SK-MEL-5 (cell line): ENCODE measurements around the gene DENND1A. TPM values are rescaled to one million over a fixed set of nuclear protein-coding genes. Genes with fewer than 3 reads are reported as not detected.

ENCODE experiments used
- DNase-seq: peaks from one replicate; pipeline ENCODE4 v3.0.0-alpha.2; 2016; ENCODE audit warnings: low read depth, low spot score
- in situ Hi-C: cut with HindIII; loops from 2 replicates; pipeline ENCODE4 v1.10.0; 2016; ENCODE audit warnings: low sequenced_read_pairs, high pct_unique_total_duplicates, low pct_unique_long_range_greater_than_20kb
- total RNA-seq: library from RNA; depleted of rRNA; stranded (reverse); fragments of >200 nt; shearing (Covaris generic); gene quantifications from 2 replicates; pipeline ENCODE4 v1.2.3, GENCODE V29; 2014

Gene DENND1A
- total RNA-seq, 1 experiment from 2014 or later, result 30.4 TPM

GRCh38 chr9:123663529-123663928, 266.4 kb downstream of the DENND1A start:
- in situ Hi-C loops, result no loop called here

GRCh38 chr9:123662057-123662776, 267.7 kb downstream of the DENND1A start:
- DNase-seq, result no peak
- in situ Hi-C loops, result no loop called here

More at GRCh38 chr9:123663529-123663928, 266.4 kb downstream of the DENND1A start:
- no peak for DNase-seq

GRCh38 chr9:123660691-123661466, 269.0 kb downstream of the DENND1A start:
- in situ Hi-C loops, result no loop called here
- DNase-seq, result no peak

DNA sequence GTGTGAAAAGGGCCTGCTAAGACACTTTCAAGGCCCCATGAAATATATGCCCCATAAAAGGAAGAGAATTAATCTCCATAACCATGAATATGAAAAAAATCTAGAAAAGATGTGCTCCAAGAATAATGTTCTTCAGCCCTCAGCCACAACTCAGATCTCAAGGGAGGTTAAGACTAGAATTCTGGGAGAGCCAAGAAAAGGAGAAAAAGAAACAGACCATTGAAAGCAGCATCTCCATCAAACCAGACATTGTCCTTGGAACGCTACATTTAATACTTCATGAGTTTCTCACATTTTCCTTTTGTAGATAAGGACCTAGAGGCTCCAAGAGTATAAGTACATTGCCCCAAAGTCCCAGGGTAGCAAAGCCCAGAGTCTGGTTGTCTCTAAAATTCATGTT, 270.6 kb downstream of the DENND1A start:
- in situ Hi-C loops, result no loop called here
- no peak for DNase-seq

- DNase-seq, result no peak
- in situ Hi-C loops, result no loop called here
These were observed 271.1 kb downstream of the DENND1A start for GRCh38 chr9:123658792-123659191.

GRCh38 chr9:123657941-123658340, 272.0 kb downstream of the DENND1A start:
- DNase-seq, result no peak
- in situ Hi-C loops, result no loop called here

DNA sequence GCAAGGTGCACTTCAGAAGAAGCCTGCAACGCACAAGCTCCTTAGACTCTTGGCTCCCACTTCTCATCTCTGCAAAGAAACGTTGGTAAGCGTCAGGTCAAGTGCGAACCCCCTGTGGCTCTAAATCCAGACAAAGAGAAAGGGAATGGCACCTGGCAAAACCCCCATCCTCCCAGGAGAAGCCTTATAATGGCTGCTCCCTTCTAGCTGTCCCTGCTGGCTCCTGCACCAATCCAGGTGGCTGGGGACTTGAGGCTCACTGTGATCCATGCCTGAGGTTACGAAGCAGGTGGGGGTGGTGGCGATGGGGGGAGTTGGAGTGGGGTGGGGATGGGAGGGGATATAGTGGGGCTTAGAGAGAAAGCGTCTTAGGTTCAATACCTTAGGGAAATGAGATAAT, 272.8 kb downstream of the DENND1A start:
- in situ Hi-C loops, result no loop called here
- no peak for DNase-seq

- in situ Hi-C loops, result no loop called here
- DNase-seq, result no peak
These were observed 273.4 kb downstream of the DENND1A start for GRCh38 chr9:123656565-123656964.

GRCh38 chr9:123655681-123656423, 274.1 kb downstream of the DENND1A start:
- in situ Hi-C loops, result no loop called here
- no peak for DNase-seq

GRCh38 chr9:123654994-123655637, 274.8 kb downstream of the DENND1A start:
- in situ Hi-C loops, result no loop called here

DNA sequence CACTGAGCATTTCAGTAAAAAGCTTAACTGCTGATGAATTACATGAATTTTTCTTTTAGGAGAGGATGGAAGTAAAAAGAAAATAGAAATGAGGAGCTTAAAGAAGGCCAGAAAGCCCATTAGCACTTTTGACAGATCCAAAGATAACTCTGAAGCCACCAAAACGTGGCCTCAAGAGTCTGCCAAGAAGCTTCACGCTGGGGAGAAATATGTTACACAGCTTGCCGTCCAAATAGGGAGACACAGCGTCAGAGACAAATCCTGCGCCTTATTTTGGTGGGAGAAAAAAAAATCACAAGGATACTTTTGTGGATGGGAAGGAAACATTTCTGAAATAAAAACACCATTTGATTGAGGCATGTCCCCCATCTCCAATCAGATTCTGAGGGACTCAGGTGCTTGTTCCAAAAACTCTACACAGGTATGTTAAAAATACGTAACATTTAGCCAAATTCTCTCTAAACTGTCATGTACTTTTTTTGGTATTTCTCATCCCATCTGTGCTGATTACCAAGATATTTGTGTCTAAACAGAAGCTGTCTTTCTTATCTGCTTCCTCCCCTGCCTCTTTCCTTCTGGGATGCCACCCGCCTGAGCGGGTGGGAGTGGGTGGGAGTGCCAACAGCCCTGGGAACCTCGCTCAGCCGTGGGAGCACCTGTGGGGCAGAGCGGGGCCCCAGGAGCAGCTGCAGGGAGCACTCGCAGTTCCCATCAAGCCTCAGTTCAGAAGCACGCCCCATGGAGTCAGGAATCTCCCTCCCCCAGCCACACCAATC, 275.5 kb downstream of the DENND1A start:
- in situ Hi-C loops, result no loop called here
- no peak for DNase-seq

More at GRCh38 chr9:123654994-123655637, 274.8 kb downstream of the DENND1A start:
- no peak for DNase-seq

DNA sequence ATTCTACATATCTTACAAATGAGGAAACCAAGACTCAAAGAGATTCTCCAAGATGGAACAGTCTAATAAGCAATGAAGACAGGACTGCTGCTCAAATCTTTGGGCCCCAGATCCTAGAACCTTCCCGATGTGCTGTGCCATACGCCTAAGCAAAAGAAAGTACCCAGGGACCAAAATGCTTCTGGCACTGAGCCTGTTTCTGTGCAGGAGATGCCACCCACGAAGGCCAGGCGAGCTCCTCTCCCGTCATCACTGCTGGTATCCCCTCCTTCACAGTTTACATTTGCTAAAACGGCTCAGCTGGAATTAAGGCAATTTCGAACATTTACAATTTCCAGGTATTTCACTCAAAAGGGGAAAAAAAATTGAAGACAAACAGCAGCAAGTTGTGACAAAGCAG, 277.5 kb downstream of the DENND1A start:
- in situ Hi-C loops, result no loop called here
- DNase-seq, result no peak

DNA sequence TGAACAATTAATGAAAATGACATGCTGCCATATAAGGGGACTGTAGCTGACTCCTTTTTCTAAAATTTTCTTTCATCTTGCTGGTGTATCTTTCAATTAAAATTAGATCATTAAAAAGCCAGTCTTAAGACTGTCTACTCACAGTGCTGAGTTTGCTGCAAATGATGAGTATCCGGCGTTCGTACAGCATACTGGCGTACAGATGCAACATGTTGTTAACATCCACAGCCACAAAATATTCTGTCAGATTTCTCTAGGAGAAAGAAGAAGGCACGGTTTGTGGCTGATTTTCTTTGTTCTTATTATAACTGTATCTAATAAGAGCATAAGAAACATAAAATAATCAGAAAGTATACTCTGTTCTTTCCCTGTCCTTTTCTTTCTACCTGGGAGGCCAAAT, 278.1 kb downstream of the DENND1A start:
- in situ Hi-C loops, result no loop called here
- DNase-seq, result no peak

GRCh38 chr9:123651273-123651672, 278.7 kb downstream of the DENND1A start:
- DNase-seq, result no peak
- in situ Hi-C loops, result no loop called here

- in situ Hi-C loops, result no loop called here
- no peak for DNase-seq
These were observed 280.0 kb downstream of the DENND1A start for GRCh38 chr9:123649909-123650308.

DNA sequence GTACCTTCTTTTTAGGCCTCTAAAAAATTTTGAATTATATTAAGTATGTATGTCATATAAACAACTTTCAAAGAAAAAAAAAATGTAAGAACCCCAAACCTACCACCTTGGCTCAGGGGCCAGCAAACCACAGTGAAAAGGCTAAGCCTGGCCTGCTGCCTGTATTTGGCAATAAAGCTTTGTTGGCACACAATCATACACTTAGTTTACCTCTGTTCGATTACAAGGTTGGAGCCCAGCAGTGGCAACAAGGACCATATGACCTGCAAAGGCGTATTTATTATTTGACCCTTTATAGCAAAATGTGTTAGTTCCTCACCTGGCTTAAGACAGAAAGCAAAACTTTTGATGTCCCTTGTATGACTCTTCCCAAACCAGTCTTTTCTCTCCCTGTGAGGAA, 282.8 kb downstream of the DENND1A start:
- DNase-seq, result no peak
- in situ Hi-C loops, result no loop called here

GRCh38 chr9:123645762-123646161, 284.2 kb downstream of the DENND1A start:
- no peak for DNase-seq
- in situ Hi-C loops, result no loop called here
